Esophagus muscularis mucosa (tissue), 4 donors: ENCODE data around the gene SCFD2. TPM values are rescaled to one million over a fixed set of nuclear protein-coding genes. Genes with fewer than 3 reads are reported as not detected.

Experiments
- DNase-seq: peaks from one replicate; pipeline ENCODE4 v3.0.0-alpha.2; 2017; ENCODE audit errors: extremely low spot score
- H3K27ac ChIP-seq, 4 donors: fragments of 200-600 bp; sonication (generic); replicated peaks in 1 of 4; 1 replicate in 3 of 4; 2 replicates in 1 of 4; pipeline ENCODE4 v1.5.1; 2016 to 2019; ENCODE audit warnings: mild to moderate bottlenecking in 1 of 4
- H3K27me3 ChIP-seq, 4 donors: fragments of 200-600 bp; sonication (generic); one replicate each; pipeline versions ENCODE4 v1.5.1 to v1.6.0; 2016 to 2019
- H3K36me3 ChIP-seq, 4 donors: fragments of 200-600 bp; sonication (generic); one replicate each; pipeline ENCODE4 v1.5.1; 2016 to 2019
- H3K4me1 ChIP-seq, 4 donors: fragments of 200-600 bp; sonication (generic); one replicate each; pipeline ENCODE4 v1.5.1; 2016 to 2019
- H3K4me3 ChIP-seq, 4 donors: fragments of 200-600 bp; sonication (generic); 1 replicate in 2 of 4; 2 replicates in 2 of 4; pipeline ENCODE4 v1.5.1; 2016 to 2019; ENCODE audit warnings: mild to moderate bottlenecking in 4 of 4, moderate library complexity in 1 of 4
- H3K9me3 ChIP-seq, 4 donors: fragments of 200-600 bp; sonication (generic); 1 replicate in 3 of 4; 2 replicates in 1 of 4; pipeline ENCODE4 v1.5.1; 2016 to 2019
- EP300 ChIP-seq: sonication (generic); formaldehyde crosslinking; IDR thresholded peaks from one replicate; pipeline ENCODE4 v1.6.1; 2017; ENCODE audit warnings: antibody characterized with exemption
- POLR2A ChIP-seq: fragments of 450-650 bp; IDR thresholded peaks from one replicate; pipeline ENCODE4 v1.6.1; 2017; ENCODE audit warnings: antibody characterized with exemption, moderate library complexity, mild to moderate bottlenecking, low read depth
- POLR2AphosphoS5 ChIP-seq, 2 donors: sonication (generic); formaldehyde crosslinking; IDR thresholded peaks; one replicate each; pipeline ENCODE4 v1.6.1; 2017; ENCODE audit warnings: antibody characterized with exemption in 2 of 2
- WGBS: methylation state at CpG from one replicate; pipeline ENCODE4 v1.1.5; 2018; 5-methylcytosine and 5-hydroxymethylcytosine counted together
- intact Hi-C: fragments of 100-400 bp; cut with DNase I; formaldehyde crosslinking; loops from one replicate; pipeline ENCODE4 v1.15.1; 2023
- small RNA-seq, 3 donors: library from RNA; depleted of rRNA; stranded (forward); fragments of <200 nt; gene quantifications; one replicate each; pipeline ENCODE3, GENCODE V24; 2016
- total RNA-seq, 4 donors: library from RNA; depleted of rRNA; stranded (reverse); fragments of >200 nt; gene quantifications; one replicate each; pipeline versions ENCODE4 v1.1.0 to v1.2.1, GENCODE V29; 2016
- TF ChIP-seq, protein P1 (sequence below), 3 experiments: fragments of 200-600 bp in 2 of 3; fragments of 450-650 bp in 1 of 3; sonication (generic) in 2 of 3; IDR thresholded peaks; one replicate each; pipeline ENCODE4 v1.5.1; 2017 to 2019; ENCODE audit warnings: antibody characterized with exemption in 3 of 3, mild to moderate bottlenecking in 2 of 3, moderate library complexity in 1 of 3

SCFD2 gene
- total RNA-seq, 4 donors from 2014 or later: 10.0 to 15.7 (median 12.7) TPM

DNA sequence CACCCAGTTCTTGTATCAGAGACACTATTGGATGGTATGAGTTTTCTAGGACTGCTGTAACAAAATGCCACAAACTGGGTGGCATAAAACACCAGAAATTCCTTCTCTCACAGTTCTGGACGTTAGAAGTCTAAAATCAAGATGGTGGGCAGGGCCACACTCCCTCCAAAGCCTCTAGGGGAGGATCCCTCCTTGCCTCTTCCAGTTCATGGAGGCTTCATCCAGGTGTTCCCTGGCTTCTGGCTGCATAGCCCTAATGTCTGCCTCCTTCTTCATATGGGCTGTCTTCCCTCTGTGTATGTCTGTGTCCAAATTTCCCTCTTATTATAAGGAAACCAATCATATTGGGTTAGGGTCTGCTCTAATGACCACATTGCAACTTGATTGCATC lies 542.2 kb downstream of the SCFD2 start:
- Histone ChIP-seq H3K27me3 (no peaks in the 10 kb centered on the region), H3K4me3 (no peak overlapping the region), H3K9me3 (no peaks in the 10 kb centered on the region), H3K36me3 (no peaks in the 10 kb centered on the region), H3K27ac (peak overlapping the region; percentile 38 to 67 (median 46)), H3K4me1 (peaks cover 14 to 35% (median 33%) of the 10 kb centered on the region in 4 donors)
- WGBS: 77% methylated on average over 1 of the region's 1 CpG
- intact Hi-C loops: no loop called here
- peak; percentile 82 for DNase-seq
- no peak for TF ChIP-seq POLR2AphosphoS5 (IDR thresholded peaks at IDR 0.05)
- no peak for TF ChIP-seq EP300
- TF ChIP-seq, protein P1, sequence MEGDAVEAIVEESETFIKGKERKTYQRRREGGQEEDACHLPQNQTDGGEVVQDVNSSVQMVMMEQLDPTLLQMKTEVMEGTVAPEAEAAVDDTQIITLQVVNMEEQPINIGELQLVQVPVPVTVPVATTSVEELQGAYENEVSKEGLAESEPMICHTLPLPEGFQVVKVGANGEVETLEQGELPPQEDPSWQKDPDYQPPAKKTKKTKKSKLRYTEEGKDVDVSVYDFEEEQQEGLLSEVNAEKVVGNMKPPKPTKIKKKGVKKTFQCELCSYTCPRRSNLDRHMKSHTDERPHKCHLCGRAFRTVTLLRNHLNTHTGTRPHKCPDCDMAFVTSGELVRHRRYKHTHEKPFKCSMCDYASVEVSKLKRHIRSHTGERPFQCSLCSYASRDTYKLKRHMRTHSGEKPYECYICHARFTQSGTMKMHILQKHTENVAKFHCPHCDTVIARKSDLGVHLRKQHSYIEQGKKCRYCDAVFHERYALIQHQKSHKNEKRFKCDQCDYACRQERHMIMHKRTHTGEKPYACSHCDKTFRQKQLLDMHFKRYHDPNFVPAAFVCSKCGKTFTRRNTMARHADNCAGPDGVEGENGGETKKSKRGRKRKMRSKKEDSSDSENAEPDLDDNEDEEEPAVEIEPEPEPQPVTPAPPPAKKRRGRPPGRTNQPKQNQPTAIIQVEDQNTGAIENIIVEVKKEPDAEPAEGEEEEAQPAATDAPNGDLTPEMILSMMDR (IDR thresholded peaks at IDR 0.05): no peak
- TF ChIP-seq POLR2A: no peak

Small RNA genes lying within 50 kb of the gene (small RNA-seq; reads per million reads assigned to genes)
- gene RNU6-310P: 0 reads per million in 3 donors

Other genes starting within 250 kb of the SCFD2 start
- 10 to 100 TPM; 31.9 to 44.4 (median 39.6) TPM for gene FIP1L1, start 11.6 kb upstream of the SCFD2 start, total RNA-seq
- 10 to 100 TPM in 1 of 4 donors, 1 to 10 TPM in 3; 5.8 to 14.7 (median 8.4) TPM for gene LNX1, start 225.4 kb upstream of the SCFD2 start, total RNA-seq